Thoracic aorta (tissue), 2 donors: Measurements from ENCODE around the gene CLCF1. TPM values are rescaled to one million over a fixed set of nuclear protein-coding genes. Genes with fewer than 3 reads are reported as not detected.

Source experiments
- total RNA-seq, 2 donors: library from RNA; depleted of rRNA; stranded (reverse); fragments of >200 nt; gene quantifications; one replicate each; pipeline versions ENCODE4 v1.1.0 to v1.2.3, GENCODE V29; 2016

The CLCF1 gene
- total RNA-seq, 2 donors from 2014 or later = 27.1 to 38.1 TPM

Other genes with a start within 250 kb of the CLCF1 start
- gene GRK2, start 107.1 kb downstream of the CLCF1 start, total RNA-seq = 10 to 100 TPM; 72.8 to 85.2 TPM
- 100 to 1,000 TPM in 1 of 2 donors, 10 to 100 TPM in 1; 66.6 to 101 TPM for gene ANKRD13D, start 84.3 kb downstream of the CLCF1 start, total RNA-seq
- gene SSH3, start 70.1 kb downstream of the CLCF1 start, total RNA-seq = 10 to 100 TPM; 39.4 to 59.0 TPM
- gene POLD4, start 20.1 kb downstream of the CLCF1 start, total RNA-seq = 100 to 1,000 TPM; 145 to 148 TPM
- gene RAD9A, start 18.4 kb upstream of the CLCF1 start, total RNA-seq = 10 to 100 TPM; 15.8 to 23.0 TPM
- 10 to 100 TPM; 74.4 to 77.8 TPM for gene PPP1CA, start 28.3 kb upstream of the CLCF1 start, total RNA-seq
- gene TBC1D10C, start 30.5 kb upstream of the CLCF1 start, total RNA-seq = 1 to 10 TPM; 2.6 to 3.8 TPM
- 10 to 100 TPM in 1 of 2 donors, 1 to 10 TPM in 1; 7.9 to 10.8 TPM for gene CARNS1, start 42.1 kb upstream of the CLCF1 start, total RNA-seq
- gene RPS6KB2, start 54.9 kb upstream of the CLCF1 start, total RNA-seq = 10 to 100 TPM; 68.3 to 69.3 TPM
- 1 to 10 TPM; 4.0 to 7.2 TPM for gene PTPRCAP, start 64.1 kb upstream of the CLCF1 start, total RNA-seq
- 10 to 100 TPM; 50.0 to 88.3 TPM for gene CORO1B, start 69.9 kb upstream of the CLCF1 start, total RNA-seq
- not detected for gene GPR152, start 79.1 kb upstream of the CLCF1 start, total RNA-seq
- gene CABP4, start 81.8 kb upstream of the CLCF1 start, total RNA-seq = 1 to 10 TPM; 5.3 to 5.7 TPM
- 10 to 100 TPM; 66.7 to 67.7 TPM for gene TMEM134, start 95.7 kb upstream of the CLCF1 start, total RNA-seq
- gene AIP, start 109.4 kb upstream of the CLCF1 start, total RNA-seq = 10 to 100 TPM; 64.8 to 76.9 TPM
- gene PITPNM1, start 131.8 kb upstream of the CLCF1 start, total RNA-seq = 10 to 100 TPM; 27.1 to 32.5 TPM
- gene CDK2AP2, start 134.6 kb upstream of the CLCF1 start, total RNA-seq = 10 to 100 TPM; 53.3 to 73.4 TPM
- not detected for gene CABP2, start 149.8 kb upstream of the CLCF1 start, total RNA-seq
- gene GSTP1, start 210.2 kb upstream of the CLCF1 start, total RNA-seq = 100 to 1,000 TPM; 272 to 744 TPM
- 100 to 1,000 TPM; 240 to 252 TPM for gene NDUFV1, start 233.3 kb upstream of the CLCF1 start, total RNA-seq